ENCODE measurements around the gene OPN1SW. TPM values are rescaled to one million over a fixed set of nuclear protein-coding genes. Genes with fewer than 3 reads are reported as not detected.
A peak's percentile ranks its signal among the peaks of the same experiment; 100 is the strongest.

The OPN1SW gene, protein sequence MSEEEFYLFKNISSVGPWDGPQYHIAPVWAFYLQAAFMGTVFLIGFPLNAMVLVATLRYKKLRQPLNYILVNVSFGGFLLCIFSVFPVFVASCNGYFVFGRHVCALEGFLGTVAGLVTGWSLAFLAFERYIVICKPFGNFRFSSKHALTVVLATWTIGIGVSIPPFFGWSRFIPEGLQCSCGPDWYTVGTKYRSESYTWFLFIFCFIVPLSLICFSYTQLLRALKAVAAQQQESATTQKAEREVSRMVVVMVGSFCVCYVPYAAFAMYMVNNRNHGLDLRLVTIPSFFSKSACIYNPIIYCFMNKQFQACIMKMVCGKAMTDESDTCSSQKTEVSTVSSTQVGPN
- total RNA-seq: not detected
- long read RNA-seq: 0 reads

DNA sequence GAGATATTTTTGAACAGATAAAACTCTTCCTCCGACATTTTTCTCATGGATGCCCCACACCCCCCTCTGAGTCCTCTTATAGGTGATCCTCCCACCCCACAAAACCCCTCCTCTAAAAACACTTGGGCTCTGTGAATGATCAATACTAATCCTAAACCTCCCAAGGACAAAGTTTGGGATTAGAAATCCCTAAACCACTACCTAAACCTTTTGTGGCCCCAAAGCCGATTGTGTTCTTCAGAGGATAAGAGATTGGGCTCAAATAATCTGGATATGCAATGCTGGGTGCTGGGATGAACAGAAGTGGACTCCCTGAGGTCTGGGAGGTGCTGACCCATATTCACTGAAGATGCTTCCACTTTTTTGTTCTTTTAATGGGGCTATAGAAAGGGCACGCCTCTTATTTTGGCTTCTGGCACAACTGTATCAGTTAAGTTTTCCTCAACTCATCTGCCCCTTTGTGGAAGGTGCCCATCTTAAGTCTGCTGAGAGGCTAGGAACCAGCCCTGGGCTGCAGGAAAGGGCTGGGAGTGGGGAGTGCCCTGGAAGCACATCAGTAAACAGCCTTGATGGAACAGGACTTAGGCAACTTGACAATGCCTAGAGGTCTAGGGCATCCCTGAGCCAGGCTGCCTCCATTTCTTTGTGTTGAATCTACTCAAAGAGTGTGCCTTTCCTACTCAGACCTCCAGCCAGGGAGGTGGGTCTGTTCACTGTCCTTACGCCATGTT is at the start of gene OPN1SW:
TSS of gene OPN1SW (minus strand) at position 51 of the 731 bp plus-strand sequence. CDS start at position 38, 13 bp downstream.
- DNase-seq: no peak
- intact Hi-C loops (cut with micrococcal nuclease): no loop called here
- no peak for ATAC-seq

DNA sequence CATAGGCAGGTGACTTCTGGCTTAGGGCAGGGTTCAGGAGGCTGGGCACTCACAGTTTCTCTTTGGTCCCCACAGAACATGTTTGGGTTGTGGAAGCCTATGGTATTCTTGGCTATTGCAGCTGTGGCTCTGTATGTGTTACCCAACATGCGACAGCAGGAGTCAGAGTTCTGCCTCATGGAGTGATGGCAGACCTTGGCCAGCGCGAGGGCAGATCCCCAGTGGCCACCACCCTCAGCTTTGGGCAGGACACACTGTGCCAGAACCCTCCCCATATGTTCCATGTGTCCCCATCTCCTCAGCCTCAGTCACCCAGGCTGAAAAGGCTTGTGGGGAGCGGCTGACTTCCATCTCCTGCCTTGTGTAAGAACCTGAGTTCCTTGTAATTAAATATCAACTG is 46.1 kb upstream of the OPN1SW start:
- ATAC-seq (peak; percentile 42), DNase-seq (no peak)
- intact Hi-C loops (cut with micrococcal nuclease): no loop called here

DNA sequence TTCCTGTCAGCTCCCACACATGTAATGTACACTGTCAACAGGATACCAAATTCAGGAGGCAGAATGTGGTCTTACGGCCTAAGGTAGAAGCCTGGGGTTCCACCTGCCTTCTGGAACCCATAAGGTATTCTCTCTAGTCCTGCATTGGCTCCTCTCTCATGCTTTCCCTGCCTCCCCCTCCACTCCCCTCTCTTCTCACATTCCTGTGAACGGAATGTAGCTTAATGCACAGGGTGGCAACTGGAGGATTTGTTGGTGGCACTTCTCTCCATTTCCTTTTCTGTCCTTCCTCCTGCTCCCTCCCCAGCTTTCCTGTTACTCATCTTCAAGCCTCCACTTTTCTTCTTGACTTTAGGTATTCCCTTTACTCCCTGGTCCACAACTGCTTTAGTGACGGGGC is 43.1 kb upstream of the OPN1SW start:
- no peak for DNase-seq
- intact Hi-C loops (cut with micrococcal nuclease): no loop called here
- ATAC-seq: no peak

DNA sequence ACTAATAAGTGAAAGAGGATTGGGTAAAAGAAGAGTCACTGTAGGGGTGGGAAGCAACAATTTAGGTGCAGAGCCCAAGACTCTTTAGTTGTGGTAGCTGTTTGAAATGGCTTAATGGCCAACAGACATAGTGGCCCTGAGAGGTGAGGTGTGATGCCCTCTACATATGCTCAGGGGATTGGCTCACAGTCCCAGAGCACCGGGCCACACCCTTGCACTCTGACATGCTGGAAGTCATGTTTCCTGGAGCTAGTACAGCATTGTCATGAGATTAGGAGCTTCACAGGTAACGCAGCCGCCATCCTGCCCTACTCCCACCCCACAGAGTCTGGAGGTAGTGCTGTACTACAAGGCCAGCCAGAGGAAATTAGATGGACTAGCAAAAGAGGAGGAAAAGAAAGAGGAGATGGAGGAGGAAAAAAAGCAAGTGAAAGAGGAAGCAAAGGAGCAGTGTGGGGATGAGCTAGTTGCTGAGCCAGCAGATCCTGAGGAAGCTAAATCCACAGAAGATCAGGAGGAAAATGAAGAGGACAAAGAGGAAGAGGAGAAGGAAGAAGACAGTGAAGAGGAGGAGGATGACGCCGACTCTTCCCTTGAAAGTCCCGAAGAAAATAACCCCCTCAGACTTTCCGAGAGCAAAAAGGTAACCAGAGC is 39.8 kb upstream of the OPN1SW start:
- peak; percentile 25 for ATAC-seq
- intact Hi-C loops (cut with micrococcal nuclease): no loop called here
- no peak for DNase-seq

DNA sequence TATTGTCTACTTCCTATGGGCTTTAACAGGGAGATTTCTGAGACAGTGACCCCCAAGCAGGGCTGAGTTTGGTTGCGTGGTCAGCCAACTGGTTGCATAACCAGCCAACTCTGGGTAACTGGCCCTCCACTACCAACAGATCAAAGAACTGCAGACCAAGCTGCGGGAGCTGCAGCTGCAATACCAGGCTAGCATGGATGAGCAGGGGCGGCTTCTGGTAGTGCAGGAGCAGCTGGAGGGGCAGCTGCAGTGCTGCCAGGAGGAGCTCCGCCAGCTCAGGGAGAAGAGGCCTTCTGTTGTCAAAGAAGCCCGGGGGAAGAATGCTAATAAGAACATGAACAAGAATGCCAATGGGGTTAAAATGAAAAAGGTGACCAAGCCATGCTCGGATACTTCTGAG is 38.9 kb upstream of the OPN1SW start:
- ATAC-seq: no peak
- intact Hi-C loops (cut with micrococcal nuclease): no loop called here

DNA sequence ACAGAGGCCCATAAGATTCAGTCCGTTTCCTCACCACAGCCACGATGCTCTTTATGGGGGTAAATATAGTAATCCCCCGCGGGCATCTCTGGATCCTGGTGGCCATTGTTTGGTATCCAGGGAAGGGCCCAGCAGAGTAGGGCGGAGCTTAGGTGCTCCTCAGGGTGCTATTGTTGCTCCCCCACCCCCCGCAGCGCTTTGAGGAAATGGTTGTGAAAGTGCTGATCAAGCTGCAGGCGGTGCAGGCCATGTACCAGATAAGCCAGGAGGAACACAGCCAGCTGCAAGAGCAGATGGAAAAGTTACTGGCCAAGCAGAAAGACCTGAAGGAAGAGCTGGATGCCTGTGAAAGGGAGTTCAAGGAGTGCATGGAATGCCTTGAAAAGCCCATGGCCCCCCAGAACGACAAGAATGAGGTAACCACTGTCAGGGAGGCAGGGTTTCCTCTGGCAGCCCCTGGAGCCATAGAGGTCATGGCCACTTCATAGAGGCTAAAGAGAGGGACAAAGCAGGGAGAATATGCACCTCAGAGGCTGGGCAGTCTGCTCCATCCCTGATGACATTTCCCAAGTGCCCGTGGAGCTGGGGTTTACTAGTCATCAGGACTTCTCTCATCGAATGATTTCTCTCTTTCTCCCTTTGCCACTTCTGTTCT is 37.0 kb upstream of the OPN1SW start:
- peak; percentile 77 for ATAC-seq
- intact Hi-C loops (cut with micrococcal nuclease): no loop called here
- peak; percentile 73 for DNase-seq

More for the DNA sequence above, 38.9 kb upstream of the OPN1SW start:
- no peak for DNase-seq

DNA sequence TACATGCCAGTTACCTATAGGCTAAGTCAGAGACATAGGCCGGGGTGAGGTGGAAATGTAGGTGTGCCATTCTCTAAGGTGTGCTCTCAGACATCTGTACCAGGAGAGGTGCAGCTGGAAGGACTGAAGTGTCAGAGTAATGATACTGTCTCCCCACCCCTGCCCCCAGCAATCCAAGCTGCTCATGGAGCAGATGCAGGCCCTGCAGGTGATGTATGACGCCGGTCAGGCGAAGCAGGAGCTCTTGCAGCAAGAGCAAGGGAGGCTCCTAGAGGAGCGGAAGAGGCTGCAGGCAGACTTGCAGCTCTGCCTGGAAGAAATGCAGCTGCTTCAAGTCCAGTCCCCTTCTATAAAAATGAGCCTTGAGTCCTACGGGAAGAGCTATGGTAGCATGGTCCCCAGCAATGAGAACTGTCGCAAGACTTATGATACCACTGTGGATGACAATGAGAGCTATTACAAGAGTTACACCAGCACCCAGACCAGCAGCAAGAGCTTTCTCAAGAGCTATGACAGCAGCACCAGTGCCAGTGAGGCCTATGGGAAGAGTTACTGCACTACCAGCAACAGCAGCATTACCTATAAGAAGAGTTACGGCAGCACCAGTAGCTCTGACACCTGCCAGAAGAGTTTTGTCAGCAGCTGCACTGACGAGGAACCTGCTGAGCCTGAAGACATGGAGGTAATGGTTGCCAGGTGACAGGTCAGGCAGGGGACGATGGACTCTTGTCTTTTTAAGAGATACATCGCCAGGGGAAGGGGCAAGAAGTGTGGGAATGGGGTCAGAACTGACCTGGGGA is 36.2 kb upstream of the OPN1SW start:
- ATAC-seq (no peak), DNase-seq (no peak)
- intact Hi-C loops (cut with micrococcal nuclease): no loop called here

DNA sequence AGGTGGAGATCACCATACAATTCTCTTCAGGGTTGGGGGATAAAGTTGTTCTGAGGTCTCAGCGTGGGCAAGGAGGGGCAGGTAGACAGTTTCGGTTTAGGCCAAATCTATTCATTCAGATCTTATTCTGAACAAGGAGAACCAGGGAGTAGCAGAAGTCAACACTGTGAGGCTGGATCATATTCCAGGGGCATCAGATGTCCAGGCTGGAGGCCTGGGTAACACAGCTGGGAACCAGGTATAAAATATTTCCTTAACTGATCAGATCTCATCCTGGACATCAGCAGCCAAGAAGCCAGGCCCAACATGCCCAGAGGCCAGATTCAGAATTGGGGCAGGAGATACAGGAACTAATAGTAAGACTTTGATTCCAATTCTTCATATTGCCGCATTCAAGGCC is 35.4 kb upstream of the OPN1SW start:
- ATAC-seq (no peak), DNase-seq (no peak)
- intact Hi-C loops (cut with micrococcal nuclease): no loop called here

DNA sequence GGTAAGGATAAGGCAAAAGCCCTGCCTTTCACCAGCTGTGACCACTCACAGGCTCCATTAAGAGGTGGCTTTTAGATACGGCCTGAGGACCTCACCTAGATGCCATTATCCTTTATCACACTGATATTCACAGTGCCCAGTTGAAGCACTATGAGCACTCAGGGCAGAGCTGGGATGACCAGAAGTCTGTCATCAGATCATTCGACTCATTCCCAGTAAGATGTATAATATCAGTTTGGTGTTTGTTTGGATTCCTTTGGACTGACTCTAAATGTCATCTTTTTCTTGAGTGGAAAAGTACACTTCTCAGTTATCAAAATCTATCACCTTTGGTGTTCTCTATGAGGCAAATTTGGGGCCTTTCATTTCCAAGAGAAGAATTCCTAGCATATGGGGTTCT is 34.9 kb upstream of the OPN1SW start:
- ATAC-seq: no peak
- DNase-seq: no peak
- intact Hi-C loops (cut with micrococcal nuclease): no loop called here

DNA sequence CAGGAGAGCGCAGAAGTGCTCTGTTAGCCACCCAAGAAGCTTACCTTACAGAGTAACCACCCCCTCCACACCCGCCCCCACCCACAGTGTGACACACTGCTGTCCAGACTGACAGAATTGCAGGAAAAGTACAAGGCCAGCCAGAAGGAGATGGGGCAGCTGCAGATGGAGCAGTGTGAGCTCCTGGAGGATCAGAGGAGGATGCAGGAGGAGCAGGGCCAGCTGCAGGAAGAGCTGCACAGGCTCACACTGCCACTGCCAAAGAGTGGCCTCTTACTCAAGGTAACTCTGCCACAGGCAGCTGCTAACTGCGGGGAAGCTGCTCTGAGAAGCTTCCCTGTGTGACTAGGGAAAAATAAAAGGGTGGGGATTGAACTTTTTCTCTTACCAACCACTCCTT is 33.8 kb upstream of the OPN1SW start:
- intact Hi-C loops (cut with micrococcal nuclease): no loop called here
- DNase-seq: no peak
- ATAC-seq: no peak

DNA sequence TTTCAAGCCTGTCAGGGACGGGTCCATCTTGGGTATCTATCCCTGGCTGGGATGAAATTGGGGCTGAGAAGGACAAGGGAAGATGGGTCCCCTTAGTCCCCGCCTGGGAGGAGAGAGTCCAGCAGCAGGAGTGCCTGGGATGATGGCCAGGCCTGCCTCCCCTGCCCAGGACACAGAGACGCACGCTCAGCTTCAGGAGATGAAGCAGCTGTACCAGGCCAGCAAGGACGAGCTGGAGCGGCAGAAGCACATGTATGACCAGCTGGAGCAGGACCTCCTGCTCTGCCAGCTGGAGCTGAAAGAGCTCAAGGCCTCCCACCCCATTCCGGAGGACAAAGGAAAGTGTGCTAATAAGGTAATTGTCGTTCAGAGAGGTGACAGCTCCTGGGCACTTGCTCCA is 31.6 kb upstream of the OPN1SW start:
- no peak for ATAC-seq
- intact Hi-C loops (cut with micrococcal nuclease): no loop called here
- no peak for DNase-seq

DNA sequence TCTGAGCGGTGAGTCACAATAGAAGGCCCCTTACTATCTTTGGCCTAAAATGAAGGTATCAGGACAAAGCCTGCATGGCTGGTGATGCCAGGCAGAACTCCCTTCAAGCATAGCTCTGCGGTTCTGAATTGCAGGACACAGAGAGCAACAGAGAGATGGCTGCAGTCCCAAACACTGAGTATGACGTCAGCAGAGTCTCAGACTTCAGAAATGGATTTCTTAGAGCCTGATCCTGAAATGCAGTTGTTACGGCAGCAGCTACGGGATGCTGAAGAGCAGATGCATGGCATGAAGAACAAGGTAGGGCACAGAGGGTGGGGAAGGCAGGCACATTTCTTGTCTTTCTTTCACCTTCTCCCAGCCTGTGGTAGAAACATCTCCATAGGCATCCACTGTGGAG is 29.6 kb upstream of the OPN1SW start:
- intact Hi-C loops (cut with micrococcal nuclease): no loop called here
- DNase-seq: no peak
- ATAC-seq: no peak

DNA sequence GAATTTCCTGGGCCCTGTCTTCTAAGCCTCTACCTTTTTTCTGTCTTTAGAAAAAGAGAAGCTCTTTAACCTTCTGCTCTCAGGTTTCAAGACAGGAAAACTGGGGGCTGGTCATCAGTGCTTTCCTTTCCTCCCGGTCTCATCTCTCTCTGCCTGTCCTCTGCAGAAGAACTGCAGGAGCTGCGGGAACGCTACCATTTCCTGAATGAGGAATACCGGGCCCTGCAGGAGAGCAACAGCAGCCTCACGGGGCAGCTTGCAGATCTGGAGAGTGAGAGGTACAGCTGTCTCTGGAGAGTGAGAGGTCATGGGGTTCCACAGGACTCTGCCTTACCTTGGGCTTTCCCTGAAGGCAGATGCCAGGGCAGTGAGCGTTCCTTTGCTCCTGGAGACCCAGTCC is 28.9 kb upstream of the OPN1SW start:
- intact Hi-C loops (cut with micrococcal nuclease): no loop called here
- ATAC-seq (no peak), DNase-seq (no peak)

DNA sequence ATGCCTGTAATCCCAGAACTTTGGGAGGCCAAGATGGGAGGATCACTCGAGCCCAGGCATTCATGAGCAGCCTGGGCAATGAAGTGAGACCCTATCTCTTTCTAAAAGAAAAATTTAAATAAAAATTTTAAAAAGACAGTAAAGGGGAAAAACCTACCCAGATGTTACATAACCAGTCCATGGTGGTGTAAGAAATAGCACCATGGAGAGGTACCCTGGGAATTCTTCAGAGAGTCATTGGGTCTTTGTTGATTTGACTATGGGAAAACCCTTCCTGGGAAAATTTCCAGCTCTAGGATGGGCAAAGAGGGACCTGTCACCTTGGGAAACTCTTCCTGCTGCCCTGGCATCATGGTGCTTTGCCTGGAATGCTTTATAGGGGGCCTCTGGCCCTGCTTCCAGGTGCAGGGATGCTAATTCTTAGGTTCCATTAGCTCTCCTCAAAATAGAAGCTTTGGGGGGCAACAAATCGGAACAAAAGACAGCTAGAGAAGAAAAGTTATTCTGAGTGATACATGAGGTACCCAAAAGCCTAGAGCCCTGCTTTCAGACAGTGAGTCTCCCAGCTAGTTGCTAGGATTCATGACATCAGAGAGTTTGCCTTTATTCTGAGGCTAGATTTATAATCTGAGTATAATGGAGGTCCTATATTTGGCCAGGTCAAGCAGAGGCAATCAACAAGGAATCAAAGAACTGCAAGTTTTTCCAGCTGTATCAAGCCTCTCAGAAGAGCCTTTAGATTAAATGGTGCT is 26.2 kb upstream of the OPN1SW start:
- DNase-seq (no peak), ATAC-seq (no peak)
- intact Hi-C loops (cut with micrococcal nuclease): no loop called here

DNA sequence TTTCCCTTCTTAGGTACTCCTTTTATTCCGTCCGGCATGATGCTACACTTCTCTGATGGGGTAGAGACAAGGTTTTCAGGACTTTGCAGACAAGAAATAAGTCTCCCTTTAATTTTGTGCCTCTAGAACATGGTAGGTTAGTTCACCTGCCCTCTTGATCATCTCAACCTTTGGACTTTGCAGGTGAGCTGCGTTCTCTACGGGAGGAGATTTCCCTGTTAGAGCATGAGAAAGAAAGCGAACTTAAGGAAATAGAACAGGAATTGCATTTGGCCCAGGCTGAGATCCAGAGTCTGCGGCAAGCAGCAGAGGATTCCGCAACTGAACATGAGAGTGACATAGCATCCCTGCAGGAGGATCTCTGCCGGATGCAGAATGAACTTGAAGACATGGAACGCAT is 25.4 kb upstream of the OPN1SW start:
- ATAC-seq (no peak), DNase-seq (no peak)
- intact Hi-C loops (cut with micrococcal nuclease): no loop called here

DNA sequence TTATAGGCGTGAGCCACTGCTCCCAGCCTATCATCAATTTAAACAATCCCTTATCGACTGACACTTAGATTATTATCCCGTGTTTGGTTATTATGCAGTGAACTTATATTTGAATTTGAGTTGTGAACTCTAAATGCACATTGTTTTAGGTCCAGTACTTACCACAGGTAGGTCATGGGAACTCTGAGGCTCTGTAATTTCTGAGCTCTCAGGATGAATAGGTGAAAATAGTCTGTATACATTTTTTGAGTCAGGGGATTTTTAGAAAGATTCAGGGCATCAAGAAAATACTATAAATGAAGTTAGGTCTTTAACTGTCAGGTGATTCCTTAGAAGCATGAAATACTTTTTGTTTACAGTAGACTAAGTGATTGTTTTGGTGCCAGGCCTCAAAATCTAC is 25.0 kb upstream of the OPN1SW start:
- ATAC-seq: no peak

DNA sequence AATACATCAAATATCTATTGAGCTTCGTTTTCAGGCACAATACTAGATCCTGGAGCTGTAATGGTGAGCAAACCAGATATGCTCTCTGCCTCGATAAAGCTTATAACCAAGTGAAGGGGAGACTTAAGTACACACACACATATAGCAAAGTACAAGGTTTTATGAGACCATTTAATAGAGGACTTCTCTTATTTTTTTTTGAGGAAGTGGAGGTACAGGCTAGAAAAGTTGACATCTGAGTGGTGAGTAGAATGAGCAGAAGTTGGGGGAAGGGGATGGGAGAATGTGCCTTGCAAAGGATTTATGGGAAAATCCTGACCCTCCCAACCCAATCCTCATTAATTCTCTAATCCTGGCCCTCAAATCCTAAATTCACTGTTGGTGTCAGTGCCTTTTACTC is 23.9 kb upstream of the OPN1SW start:
- ATAC-seq: no peak
- DNase-seq: no peak
- intact Hi-C loops (cut with micrococcal nuclease): no loop called here

More for the DNA sequence above, 25.0 kb upstream of the OPN1SW start:
- intact Hi-C loops (cut with micrococcal nuclease): no loop called here
- no peak for DNase-seq

DNA sequence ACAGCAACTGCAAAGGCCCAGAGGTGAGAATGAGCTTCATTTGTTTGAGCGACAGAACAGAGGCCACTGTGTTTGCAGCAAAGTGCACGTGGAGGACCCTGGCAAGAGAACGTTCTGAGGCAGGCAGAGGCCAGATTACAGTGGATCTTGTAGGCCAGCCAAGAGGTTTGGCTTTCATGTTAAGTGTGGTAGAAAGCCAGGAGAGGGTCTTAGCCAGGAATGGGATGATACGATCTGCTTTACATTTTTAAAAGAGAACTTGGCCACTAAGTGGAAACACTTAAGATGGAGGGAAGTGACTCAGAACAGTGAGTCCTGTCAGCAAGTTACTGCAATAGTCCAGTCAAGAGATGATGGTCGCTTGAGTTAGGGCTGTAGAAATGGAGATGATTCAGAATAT is 20.7 kb upstream of the OPN1SW start:
- intact Hi-C loops (cut with micrococcal nuclease): no loop called here
- DNase-seq (no peak), ATAC-seq (no peak)

All from left ventricle myocardium superior (tissue), 1 donor.